Panc1 (cell line): Measurements from ENCODE around the gene ZKSCAN1. TPM values are rescaled to one million over a fixed set of nuclear protein-coding genes. Genes with fewer than 3 reads are reported as not detected.

Source experiments
- ATAC-seq: fragments of 200-7000 bp; cut with Tn5 transposase; 2 replicates; pipeline ENCODE4 v1.9.1; 2020; ENCODE audit warnings: mild to moderate bottlenecking, moderate library complexity
- BruUV-seq: library from RNA; stranded (reverse); fragments of 400-500 nt; replicated peaks from 2 replicates; lab custom pipeline; 2021; lab: Mats Ljungman, UMichigan
- CTCF ChIA-PET: fragments of 300-600 bp; sonication (Branson Sonifier 250); formaldehyde crosslinking; loops from one replicate; lab custom pipeline; 2022; ENCODE audit warnings: antibody characterized with exemption; lab: Charles Lee
- POLR2A ChIA-PET: fragments of 300-600 bp; sonication (Branson Sonifier 250); formaldehyde crosslinking; loops from one replicate; lab custom pipeline; 2022; ENCODE audit warnings: antibody characterized with exemption; lab: Charles Lee
- DNase-seq: peaks from one replicate; pipeline ENCODE4 v3.0.0-alpha.2; 2010; ENCODE audit warnings: low read depth, low spot score
- H3K27ac ChIP-seq: 2 replicates; pipeline ENCODE4 v1.5.1; 2011; ENCODE audit warnings: mild to moderate bottlenecking, low read length, inconsistent platforms
- H3K27me3 ChIP-seq: fragments of 200-500 bp; sonication (Bioruptor generic); 2 replicates; pipeline ENCODE4 v1.6.0; 2014; ENCODE audit warnings: low read length, inconsistent platforms; ENCODE audit not compliant: control insufficient read depth, insufficient read depth
- H3K36me3 ChIP-seq: fragments of 200-500 bp; sonication (Bioruptor generic); 2 replicates; pipeline ENCODE4 v1.5.1; 2014; ENCODE audit warnings: inconsistent platforms, mild to moderate bottlenecking, low read length, moderate library complexity; ENCODE audit not compliant: control insufficient read depth, insufficient read depth
- H3K4me1 ChIP-seq: 2 replicates; pipeline ENCODE4 v1.5.1; 2011; ENCODE audit warnings: inconsistent platforms, mild to moderate bottlenecking, low read length, moderate library complexity; ENCODE audit not compliant: control insufficient read depth, insufficient read depth
- H3K4me3 ChIP-seq, 2 experiments: 2 replicates each; pipeline ENCODE4 v1.5.1; 2011 to 2012; ENCODE audit warnings: low read depth in 2 of 2, low read length in 2 of 2, mild to moderate bottlenecking in 2 of 2, inconsistent platforms in 1 of 2, moderate library complexity in 1 of 2
- H3K9me3 ChIP-seq: fragments of 200-500 bp; sonication (Bioruptor generic); 2 replicates; pipeline ENCODE4 v1.5.1; 2014; ENCODE audit warnings: low read depth, mild to moderate bottlenecking, inconsistent platforms, low read length, moderate library complexity; ENCODE audit not compliant: control insufficient read depth, insufficient read depth
- CTCF ChIP-seq: fragments of 450-650 bp; IDR thresholded peaks from 2 replicates; pipeline ENCODE4 v1.5.1; 2017; ENCODE audit warnings: mild to moderate bottlenecking
- POLR2AphosphoS5 ChIP-seq: IDR thresholded peaks from 2 replicates; pipeline ENCODE4 v1.6.1; 2012; ENCODE audit warnings: mild to moderate bottlenecking, low read depth, low read length, moderate library complexity
- REST ChIP-seq, 2 experiments: IDR thresholded peaks; 2 replicates each; pipeline ENCODE4 v1.6.1; 2011 to 2012; ENCODE audit warnings: low read depth in 2 of 2, control low read depth in 1 of 2, low read length in 1 of 2, mild to moderate bottlenecking in 1 of 2, moderate library complexity in 1 of 2; ENCODE audit not compliant: insufficient read depth in 1 of 2
- SIN3A ChIP-seq: IDR thresholded peaks from 2 replicates; pipeline ENCODE4 v1.6.1; 2012; ENCODE audit warnings: low read depth, mild to moderate bottlenecking, low read length, moderate library complexity, borderline replicate concordance; ENCODE audit not compliant: insufficient read depth
- TCF7L2 ChIP-seq: IDR thresholded peaks from 2 replicates; pipeline ENCODE4 v1.6.1; 2011; ENCODE audit warnings: mild to moderate bottlenecking, low read depth, low read length, inconsistent platforms
- in situ Hi-C: cut with HindIII; loops from 2 replicates; pipeline ENCODE4 v1.10.0; 2016; ENCODE audit warnings: low sequenced_read_pairs, low pct_unique_long_range_greater_than_20kb
- intact Hi-C: fragments of 100-400 bp; cut with micrococcal nuclease; formaldehyde crosslinking; loops from one replicate; pipeline ENCODE4 v1.10.0; 2022; ENCODE audit not compliant: unreplicated experiment
- total RNA-seq: library from RNA; stranded (reverse); gene quantifications from one replicate; pipeline ENCODE4 v1.2.1, GENCODE V29; 2021; ENCODE audit not compliant: unreplicated experiment

ZKSCAN1 gene
- total RNA-seq, 1 experiment from 2014 or later, result 55.5 TPM

GRCh38 chr7:100082978-100083377, 67.6 kb downstream of the ZKSCAN1 start:
- ChIA-PET POLR2A (interaction anchor here (0.6 to 1.0 kb wide), 3 partner anchors 19 to 1087 kb away, joined by 4 to 5 read pairs (median 4); partner anchors contain the start of genes AP4M1 and MCM7), CTCF (interaction anchor here (0.7 kb wide), 1 partner anchor 94 kb away, joined by 6 read pairs; no protein-coding TSS in a partner anchor)
- no TSS peak for BruUV-seq
- Histone ChIP-seq H3K9me3 (no peaks in the 10 kb centered on the region), H3K4me1 (peaks cover 15% of the 10 kb centered on the region), H3K4me3 (peak overlapping the region in 1 of 2 experiments; percentile 99; a peak in 1 of 4 replicates), H3K27ac (peak overlapping the region; percentile 75; the same call in 1 of the 2 replicates), H3K36me3 (peaks cover 8% of the 10 kb centered on the region; the same call in 1 of the 2 replicates), H3K27me3 (no peaks in the 10 kb centered on the region)
- TF ChIP-seq TCF7L2 (no peak), POLR2AphosphoS5 (no peak), REST (IDR thresholded peaks at IDR 0.05; ENCODE audit: insufficient read depth in 1 of 2, low read depth in 2 of 2, low read length in 1 of 2) (no peak), CTCF (no peak), SIN3A (no peak)
- ATAC-seq (no peak), DNase-seq (no peak)
- in situ Hi-C loops, result no loop called here
- intact Hi-C loops, result loop anchor here (10.0 kb wide), 1 partner anchor 88 kb away; no protein-coding TSS in a partner anchor

- DNase-seq (no peak), ATAC-seq (no peak)
- in situ Hi-C loops (no loop called here), intact Hi-C loops (loop anchor here (10.0 kb wide), 1 partner anchor 91 kb away; no protein-coding TSS in a partner anchor)
- Histone ChIP-seq H3K36me3 (peaks cover 11% of the 10 kb centered on the region), H3K4me1 (peaks cover 24% of the 10 kb centered on the region), H3K9me3 (no peaks in the 10 kb centered on the region), H3K4me3 (no peak overlapping the region), H3K27ac (no peak overlapping the region), H3K27me3 (no peaks in the 10 kb centered on the region)
- TF ChIP-seq CTCF (no peak), REST (IDR thresholded peaks at IDR 0.05; ENCODE audit: insufficient read depth in 1 of 2, low read depth in 2 of 2, low read length in 1 of 2) (no peak), TCF7L2 (no peak), SIN3A (no peak), POLR2AphosphoS5 (no peak)
- ChIA-PET POLR2A (no interaction called here), CTCF (no interaction called here)
- no TSS peak for BruUV-seq
Observed at GRCh38 chr7:100085515-100085914, 70.1 kb downstream of the ZKSCAN1 start.
